Measurements from ENCODE around the gene BACH2.

- TF ChIP-seq RAD21 (IDR thresholded peaks at IDR 0.05; ENCODE audit: low read depth) (no peak), POLR2A (IDR thresholded peaks at IDR 0.05; ENCODE audit: borderline replicate concordance, extremely low read depth, insufficient read depth, insufficient read length) (no peak), CTCF (IDR thresholded peaks at IDR 0.05 in 2 of 3, conservative IDR thresholded peaks at IDR 0.05 in 1 of 3; ENCODE audit: borderline replicate concordance in 1 of 3, insufficient read depth in 1 of 3, low read depth in 2 of 3, low read length in 2 of 3) (no peak), EZH2 (IDR thresholded peaks at IDR 0.05) (no peak), EZH2phosphoT487 (IDR thresholded peaks at IDR 0.05; ENCODE audit: borderline replicate concordance) (no peak), CEBPB (IDR thresholded peaks at IDR 0.05; ENCODE audit: low read depth) (no peak), MAX (IDR thresholded peaks at IDR 0.05) (no peak), YY1 (IDR thresholded peaks at IDR 0.05; ENCODE audit: extremely low read depth, insufficient replicate concordance, low read depth, low read length) (no peak), POLR2AphosphoS5 (IDR thresholded peaks at IDR 0.05; ENCODE audit: low read depth, low read length) (no peak), ELF1 (IDR thresholded peaks at IDR 0.05; ENCODE audit: borderline replicate concordance, low read depth) (no peak)
- TF ChIP-seq, protein P1, sequence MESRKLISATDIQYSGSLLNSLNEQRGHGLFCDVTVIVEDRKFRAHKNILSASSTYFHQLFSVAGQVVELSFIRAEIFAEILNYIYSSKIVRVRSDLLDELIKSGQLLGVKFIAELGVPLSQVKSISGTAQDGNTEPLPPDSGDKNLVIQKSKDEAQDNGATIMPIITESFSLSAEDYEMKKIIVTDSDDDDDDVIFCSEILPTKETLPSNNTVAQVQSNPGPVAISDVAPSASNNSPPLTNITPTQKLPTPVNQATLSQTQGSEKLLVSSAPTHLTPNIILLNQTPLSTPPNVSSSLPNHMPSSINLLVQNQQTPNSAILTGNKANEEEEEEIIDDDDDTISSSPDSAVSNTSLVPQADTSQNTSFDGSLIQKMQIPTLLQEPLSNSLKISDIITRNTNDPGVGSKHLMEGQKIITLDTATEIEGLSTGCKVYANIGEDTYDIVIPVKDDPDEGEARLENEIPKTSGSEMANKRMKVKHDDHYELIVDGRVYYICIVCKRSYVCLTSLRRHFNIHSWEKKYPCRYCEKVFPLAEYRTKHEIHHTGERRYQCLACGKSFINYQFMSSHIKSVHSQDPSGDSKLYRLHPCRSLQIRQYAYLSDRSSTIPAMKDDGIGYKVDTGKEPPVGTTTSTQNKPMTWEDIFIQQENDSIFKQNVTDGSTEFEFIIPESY (IDR thresholded peaks at IDR 0.05; ENCODE audit: extremely low read depth, insufficient replicate concordance, low read length): no peak
Observed at GRCh38 chr6:89944181-89944755, 352.4 kb downstream of the BACH2 start.

All from HCT116 (cell line).